ENCODE results near the gene SMPD3. TPM values are rescaled to one million over a fixed set of nuclear protein-coding genes. Genes with fewer than 3 reads are reported as not detected.

The SMPD3 gene
- total RNA-seq, 4 donors from 2014 or later = 51.1 to 168 (median 68.9) TPM

GRCh38 chr16:68475071-68475470 is 26.8 kb upstream of the SMPD3 start:
- no peak for DNase-seq
- 94% methylated on average over 3 of the region's 4 CpGs; no CpG with 5 or more reads in 1 of the 2 donors for WGBS, 2 donors (ENCODE audit: low coverage in 1 of 2)
- H3K4me1 ChIP-seq = peaks cover 0 to 9% (median 4%) of the 10 kb centered on the region in 4 donors
- H3K27me3 ChIP-seq = no peaks in the 10 kb centered on the region
- H3K27ac ChIP-seq = no peak overlapping the region
- in situ Hi-C loops (cut with MboI; ENCODE audit: low pct_ligation_motif_present in 1 of 4, low pct_unique_long_range_greater_than_20kb in 1 of 4, low sequenced_read_pairs in 3 of 4) = no loop called here
- H3K36me3 ChIP-seq = no peaks in the 10 kb centered on the region
- intact Hi-C loops (cut with DNase I; ENCODE audit: low total_unique reads) = no loop called here
- H3K9me3 ChIP-seq = no peaks in the 10 kb centered on the region
- no peak overlapping the region for H3K4me3 ChIP-seq
- TF ChIP-seq POLR2A (IDR thresholded peaks at IDR 0.05) (no peak), EP300 (IDR thresholded peaks at IDR 0.05; ENCODE audit: low read depth) (no peak), POLR2AphosphoS5 (IDR thresholded peaks at IDR 0.05) (no peak)
- TF ChIP-seq, protein P1, sequence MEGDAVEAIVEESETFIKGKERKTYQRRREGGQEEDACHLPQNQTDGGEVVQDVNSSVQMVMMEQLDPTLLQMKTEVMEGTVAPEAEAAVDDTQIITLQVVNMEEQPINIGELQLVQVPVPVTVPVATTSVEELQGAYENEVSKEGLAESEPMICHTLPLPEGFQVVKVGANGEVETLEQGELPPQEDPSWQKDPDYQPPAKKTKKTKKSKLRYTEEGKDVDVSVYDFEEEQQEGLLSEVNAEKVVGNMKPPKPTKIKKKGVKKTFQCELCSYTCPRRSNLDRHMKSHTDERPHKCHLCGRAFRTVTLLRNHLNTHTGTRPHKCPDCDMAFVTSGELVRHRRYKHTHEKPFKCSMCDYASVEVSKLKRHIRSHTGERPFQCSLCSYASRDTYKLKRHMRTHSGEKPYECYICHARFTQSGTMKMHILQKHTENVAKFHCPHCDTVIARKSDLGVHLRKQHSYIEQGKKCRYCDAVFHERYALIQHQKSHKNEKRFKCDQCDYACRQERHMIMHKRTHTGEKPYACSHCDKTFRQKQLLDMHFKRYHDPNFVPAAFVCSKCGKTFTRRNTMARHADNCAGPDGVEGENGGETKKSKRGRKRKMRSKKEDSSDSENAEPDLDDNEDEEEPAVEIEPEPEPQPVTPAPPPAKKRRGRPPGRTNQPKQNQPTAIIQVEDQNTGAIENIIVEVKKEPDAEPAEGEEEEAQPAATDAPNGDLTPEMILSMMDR (IDR thresholded peaks at IDR 0.05) = no peak

GRCh38 chr16:68473358-68474070 is 25.2 kb upstream of the SMPD3 start:
- H3K27ac ChIP-seq = no peak overlapping the region
- in situ Hi-C loops (cut with MboI; ENCODE audit: low pct_ligation_motif_present in 1 of 4, low pct_unique_long_range_greater_than_20kb in 1 of 4, low sequenced_read_pairs in 3 of 4) = no loop called here
- no peak for DNase-seq

GRCh38 chr16:68472581-68472980 is 24.3 kb upstream of the SMPD3 start:
- intact Hi-C loops (cut with DNase I; ENCODE audit: low total_unique reads) (no loop called here), in situ Hi-C loops (cut with MboI; ENCODE audit: low pct_ligation_motif_present in 1 of 4, low pct_unique_long_range_greater_than_20kb in 1 of 4, low sequenced_read_pairs in 3 of 4) (no loop called here)
- Histone ChIP-seq H3K27me3 (no peaks in the 10 kb centered on the region), H3K4me3 (no peak overlapping the region), H3K27ac (no peak overlapping the region), H3K9me3 (no peaks in the 10 kb centered on the region), H3K36me3 (no peaks in the 10 kb centered on the region), H3K4me1 (peaks cover 0 to 28% (median 17%) of the 10 kb centered on the region in 4 donors)
- TF ChIP-seq POLR2A (IDR thresholded peaks at IDR 0.05) (no peak), POLR2AphosphoS5 (IDR thresholded peaks at IDR 0.05) (no peak), EP300 (IDR thresholded peaks at IDR 0.05; ENCODE audit: low read depth) (no peak)
- TF ChIP-seq, protein P1 (IDR thresholded peaks at IDR 0.05) = no peak
- 95 to 100% methylated on average over 2 to 5 of the region's 5 CpGs for WGBS, 2 donors (ENCODE audit: low coverage in 1 of 2)
- DNase-seq = no peak

More at GRCh38 chr16:68473358-68474070, 25.2 kb upstream of the SMPD3 start:
- TF ChIP-seq POLR2A (IDR thresholded peaks at IDR 0.05) (no peak), POLR2AphosphoS5 (IDR thresholded peaks at IDR 0.05) (no peak), EP300 (IDR thresholded peaks at IDR 0.05; ENCODE audit: low read depth) (no peak)
- TF ChIP-seq, protein P1 (IDR thresholded peaks at IDR 0.05) = no peak
- intact Hi-C loops (cut with DNase I; ENCODE audit: low total_unique reads) = no loop called here
- Histone ChIP-seq H3K9me3 (no peaks in the 10 kb centered on the region), H3K4me1 (peaks cover 0 to 25% (median 14%) of the 10 kb centered on the region in 4 donors), H3K36me3 (no peaks in the 10 kb centered on the region), H3K27me3 (no peaks in the 10 kb centered on the region), H3K4me3 (no peak overlapping the region)
- 68 to 81% methylated on average over 3 to 7 of the region's 7 CpGs for WGBS, 2 donors (ENCODE audit: low coverage in 1 of 2)

DNA sequence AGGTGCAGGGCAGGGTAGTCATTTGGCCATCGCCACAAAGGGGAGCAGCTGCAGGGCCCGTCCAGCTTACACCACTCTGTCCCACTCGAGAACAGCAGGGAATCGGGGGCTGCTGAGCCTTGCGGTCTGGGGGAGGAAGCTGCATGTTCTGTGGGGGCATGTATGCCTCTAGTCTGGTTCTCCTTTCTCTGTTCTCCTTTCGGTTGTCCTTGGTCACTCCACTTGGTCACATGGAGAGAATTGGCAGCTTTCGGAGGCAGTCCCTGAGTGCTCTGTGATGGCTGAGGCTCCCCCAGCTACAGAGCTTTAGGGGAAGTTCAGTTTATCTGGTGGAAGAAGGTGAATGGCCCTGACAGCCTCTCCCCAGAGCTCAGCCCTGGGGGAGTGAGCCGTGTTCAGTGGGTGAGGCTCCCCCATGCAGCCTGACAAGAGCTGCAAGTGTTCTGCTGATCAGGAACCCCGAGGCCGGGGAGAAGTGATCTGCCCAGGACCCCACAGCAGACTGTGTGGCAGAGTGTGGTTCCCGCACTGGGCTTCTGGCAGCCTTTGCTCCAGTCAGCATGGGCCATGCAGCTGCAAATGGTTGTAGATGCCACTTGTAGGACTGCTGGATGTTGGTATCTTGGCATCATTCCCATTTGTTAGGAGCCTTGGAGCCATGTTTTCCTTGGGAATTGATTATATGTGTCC is 22.3 kb upstream of the SMPD3 start:
- H3K4me3 ChIP-seq = peak overlapping the region in 1 of 4 donors; percentile 10
- 50 to 59% methylated on average over 2 to 11 of the region's 11 CpGs for WGBS, 2 donors (ENCODE audit: low coverage in 1 of 2)
- H3K27me3 ChIP-seq = no peaks in the 10 kb centered on the region
- peak; percentile 63 for DNase-seq
- intact Hi-C loops (cut with DNase I; ENCODE audit: low total_unique reads) (no loop called here), in situ Hi-C loops (cut with MboI; ENCODE audit: low pct_ligation_motif_present in 1 of 4, low pct_unique_long_range_greater_than_20kb in 1 of 4, low sequenced_read_pairs in 3 of 4) (no loop called here)
- no peaks in the 10 kb centered on the region for H3K9me3 ChIP-seq
- TF ChIP-seq, protein P1 (IDR thresholded peaks at IDR 0.05) = no peak
- no peak for TF ChIP-seq EP300 (IDR thresholded peaks at IDR 0.05; ENCODE audit: low read depth)
- no peak for TF ChIP-seq POLR2A (IDR thresholded peaks at IDR 0.05)
- no peak for TF ChIP-seq POLR2AphosphoS5 (IDR thresholded peaks at IDR 0.05)
- peaks cover 0 to 28% (median 17%) of the 10 kb centered on the region in 4 donors for H3K4me1 ChIP-seq
- H3K27ac ChIP-seq = peak overlapping the region; percentile 23 to 72 (median 68)
- no peaks in the 10 kb centered on the region for H3K36me3 ChIP-seq
